HepG2 (cell line): ENCODE data around the gene TNS4. TPM values are rescaled to one million over a fixed set of nuclear protein-coding genes. Genes with fewer than 3 reads are reported as not detected.

Source experiments
- ESRRA ChIP-seq: sonication (generic); formaldehyde crosslinking; IDR thresholded peaks from 2 replicates; pipeline ENCODE4 v1.5.1; 2020; ENCODE audit warnings: mild to moderate bottlenecking, low read depth, missing genetic modification reagents
- ETV5 ChIP-seq: IDR thresholded peaks from 2 replicates; pipeline ENCODE4 v1.6.1; 2018; ENCODE audit warnings: missing biosample characterization, missing genetic modification reagents, inconsistent platforms, borderline replicate concordance
- FOXP1 ChIP-seq, 2 experiments: fragments of 450-650 bp in 1 of 2; IDR thresholded peaks; 2 replicates each; pipeline ENCODE4 v1.6.1; 2017 to 2018; ENCODE audit warnings: antibody characterized with exemption in 1 of 2
- GATAD2A ChIP-seq: IDR thresholded peaks from 2 replicates; pipeline ENCODE4 v1.6.1; 2016
- PAXIP1 ChIP-seq: sonication (generic); formaldehyde crosslinking; conservative IDR thresholded peaks from 2 replicates; pipeline ENCODE4 v1.4.0; 2020; ENCODE audit warnings: mild to moderate bottlenecking, missing genetic modification reagents, moderate library complexity
- POGZ ChIP-seq: sonication (generic); formaldehyde crosslinking; IDR thresholded peaks from 2 replicates; pipeline ENCODE4 v1.4.0; 2020; ENCODE audit warnings: mild to moderate bottlenecking, missing genetic modification reagents
- RELA ChIP-seq: sonication (generic); formaldehyde crosslinking; IDR thresholded peaks from 2 replicates; pipeline ENCODE4 v1.4.0; 2020; ENCODE audit warnings: missing genetic modification reagents
- RXRB ChIP-seq: IDR thresholded peaks from 2 replicates; pipeline ENCODE4 v1.6.1; 2016; ENCODE audit warnings: borderline replicate concordance, missing genetic modification reagents, missing compliant biosample characterization
- SPEN ChIP-seq: sonication (generic); formaldehyde crosslinking; IDR thresholded peaks from 2 replicates; pipeline ENCODE4 v1.5.1; 2020; ENCODE audit warnings: low read depth, mild to moderate bottlenecking, missing genetic modification reagents
- TBX2 ChIP-seq: sonication (generic); formaldehyde crosslinking; IDR thresholded peaks from 2 replicates; pipeline ENCODE4 v1.5.0; 2020; ENCODE audit warnings: missing genetic modification reagents, mild to moderate bottlenecking, borderline replicate concordance
- ZC3H13 ChIP-seq: sonication (generic); formaldehyde crosslinking; IDR thresholded peaks from 2 replicates; pipeline ENCODE4 v1.8.1; 2023; ENCODE audit warnings: mild to moderate bottlenecking, missing genetic modification reagents, moderate library complexity
- ZNF318 ChIP-seq: sonication (generic); formaldehyde crosslinking; IDR thresholded peaks from 2 replicates; pipeline ENCODE4 v1.4.0; 2020; ENCODE audit warnings: mild to moderate bottlenecking, missing genetic modification reagents
- ZNF329 ChIP-seq: sonication (generic); formaldehyde crosslinking; IDR thresholded peaks from 2 replicates; pipeline ENCODE4 v1.9.0; 2021; ENCODE audit warnings: low read depth, mild to moderate bottlenecking, missing genetic modification reagents
- ZNF34 ChIP-seq: sonication (generic); formaldehyde crosslinking; IDR thresholded peaks from 2 replicates; pipeline ENCODE4 v1.4.0; 2020; ENCODE audit warnings: mild to moderate bottlenecking, missing genetic modification reagents, borderline replicate concordance
- ZNF740 ChIP-seq: sonication (generic); formaldehyde crosslinking; IDR thresholded peaks from 2 replicates; pipeline ENCODE4 v1.4.0; 2020; ENCODE audit warnings: missing genetic modification reagents
- ZNF772 ChIP-seq: sonication (generic); formaldehyde crosslinking; IDR thresholded peaks from 2 replicates; pipeline ENCODE4 v1.5.0; 2020; ENCODE audit warnings: mild to moderate bottlenecking, missing genetic modification reagents
- polyA plus RNA-seq, 8 experiments: library from polyadenylated mRNA; depleted of rRNA in 3 of 8; stranded (reverse) in 7 of 8; unstranded in 1 of 8; fragments of >200 nt; fragmentation: Illumina TruSeq in 4 of 8; extraction: Trizol in 4 of 8; gene quantifications; 2 replicates each; pipeline versions ENCODE4 v1.2.1 to v1.2.3, GENCODE V29; 2011 to 2016; ENCODE audit warnings: low read depth in 4 of 8, missing spikeins in 1 of 8, mixed read lengths in 1 of 8; ENCODE audit not compliant: insufficient read depth in 1 of 8
- total RNA-seq, 5 experiments: library from RNA; depleted of rRNA; stranded (reverse); fragments of >200 nt; fragmentation: Illumina TruSeq; extraction: Trizol; gene quantifications; 2 replicates each; pipeline ENCODE4 v1.2.3, GENCODE V29; 2016; ENCODE audit warnings: low read depth in 1 of 5

The TNS4 gene
- total and polyA plus RNA-seq, 2 of the 13 experiments (the other 11 are each of a cell fraction or from before 2014, with no cell fraction given): 0.58 to 2.1 TPM

GRCh38 chr17:40541060-40541872, 39.8 kb upstream of the TNS4 start (continued):
- TF ChIP-seq ZNF318 (CRISPR knock-in tag): peak; percentile 42; the same call in 1 of the 2 replicates
- peak; percentile 47; the same call in 1 of the 2 replicates for TF ChIP-seq PAXIP1 (CRISPR knock-in tag)
- TF ChIP-seq FOXP1 (IDR thresholded peaks at IDR 0.05): no peak
- peak; percentile 31; the same call in 1 of the 2 replicates for TF ChIP-seq FOXP1 (CRISPR knock-in tag; IDR thresholded peaks at IDR 0.05)
- peak; percentile 65; the same call in 1 of the 2 replicates for TF ChIP-seq ZNF740
- peak; percentile 24; the same call in 1 of the 2 replicates for TF ChIP-seq GATAD2A (CRISPR knock-in tag)
- no peak for TF ChIP-seq ZNF329 (CRISPR knock-in tag)
- no peak for TF ChIP-seq ZNF34 (CRISPR knock-in tag)
- peak; percentile 65 for TF ChIP-seq TBX2
- no peak for TF ChIP-seq RELA
- TF ChIP-seq RXRB: peak; percentile 22; the same call in 1 of the 2 replicates
- no peak for TF ChIP-seq ZC3H13 (CRISPR knock-in tag)
- TF ChIP-seq SPEN (CRISPR knock-in tag): peak; percentile 19; the same call in 1 of the 2 replicates
- TF ChIP-seq POGZ: peak; percentile 15; the same call in 1 of the 2 replicates
- TF ChIP-seq ESRRA (CRISPR knock-in tag): 0 out of 2 replicates have a peak, but pooled peaks have one; percentile 29
- TF ChIP-seq ZNF772: 0 out of 2 replicates have a peak, but pooled peaks have one; percentile 7
- peak; percentile 11; the same call in 1 of the 2 replicates for TF ChIP-seq ETV5 (CRISPR knock-in tag)
